K562 (cell line): ENCODE measurements around the gene ZCCHC8. TPM values are rescaled to one million over a fixed set of nuclear protein-coding genes. Genes with fewer than 3 reads are reported as not detected.

Experiments used
- ATAC-seq: fragments of 200-7000 bp; cut with Tn5 transposase; 3 replicates; pipeline ENCODE4 v1.9.1; 2020; ENCODE audit warnings: moderate library complexity
- BruUV-seq: library from RNA; stranded (reverse); fragments of 400-500 nt; replicated peaks from 2 replicates; lab custom pipeline; 2021; lab: Mats Ljungman, UMichigan
- CTCF ChIA-PET: fragments of 300-600 bp; formaldehyde crosslinking; extraction: SDS; loops from one replicate; lab custom pipeline; 2021; ENCODE audit warnings: low intra/inter-chr PET ratio; lab: Yijun Ruan, JAX
- POLR2A ChIA-PET: fragments of 300-600, 350-650 bp; sonication (Branson Sonifier 250); formaldehyde crosslinking; extraction: SDS; loops from one replicate; lab custom pipeline; 2021; ENCODE audit warnings: antibody characterized with exemption, inconsistent platforms; lab: Yijun Ruan, JAX
- DNase-seq, 4 experiments: peaks; one replicate each; pipeline versions ENCODE4 v3.0.0 to v3.0.0-alpha.2; 2011 to 2018; ENCODE audit warnings: low spot score in 3 of 4, mixed read lengths in 3 of 4; ENCODE audit errors: extremely low read depth in 1 of 4
- FAIRE-seq: peaks from 2 replicates; lab custom pipeline; 2011; peaks lifted over from hg19 to GRCh38; lab: Jason Lieb, UNC
- H2AFZ ChIP-seq: 2 replicates; pipeline ENCODE4 v1.6.0; 2011; ENCODE audit warnings: low read depth, low read length, control low read depth, inconsistent platforms
- H3K27ac ChIP-seq: fragments of 200-600 bp; 3 replicates; pipeline ENCODE4 v1.8.0; 2011; ENCODE audit warnings: low read depth, mild to moderate bottlenecking, control low read depth, inconsistent platforms, low read length, moderate library complexity, mixed read lengths; ENCODE audit errors: extremely low read depth
- H3K27me3 ChIP-seq, 2 experiments: fragments of 300-600 bp in 1 of 2; 2 replicates in 1 of 2; 3 replicates in 1 of 2; pipeline versions ENCODE4 v1.6.0 to v1.8.0; 2011; ENCODE audit warnings: inconsistent platforms in 2 of 2, low read length in 2 of 2, mild to moderate bottlenecking in 1 of 2, mixed read lengths in 1 of 2, moderate library complexity in 1 of 2; ENCODE audit not compliant: control insufficient read depth in 2 of 2, insufficient read depth in 2 of 2
- H3K36me3 ChIP-seq: fragments of 300-600 bp; 3 replicates; pipeline ENCODE4 v1.8.0; 2011; ENCODE audit warnings: mild to moderate bottlenecking, low read length, inconsistent platforms; ENCODE audit not compliant: control insufficient read depth, insufficient read depth
- H3K4me1 ChIP-seq, 2 experiments: fragments of 200-600 bp in 1 of 2; replicated peaks in 1 of 2; 2 replicates in 1 of 2; 3 replicates in 1 of 2; pipeline versions ENCODE4 v1.5.1 to v1.8.0; 2011; ENCODE audit warnings: inconsistent platforms in 2 of 2, low read length in 2 of 2, mild to moderate bottlenecking in 1 of 2, mixed read lengths in 1 of 2, moderate library complexity in 1 of 2; ENCODE audit not compliant: control insufficient read depth in 2 of 2, insufficient read depth in 2 of 2
- H3K4me2 ChIP-seq: 2 replicates; pipeline ENCODE4 v1.6.1; 2011; ENCODE audit warnings: low read length, control low read depth, inconsistent platforms, mixed read lengths; ENCODE audit not compliant: insufficient read depth
- H3K4me3 ChIP-seq: fragments of 200-600 bp; sonication (generic), shearing (Covaris generic); 2 replicates; pipeline ENCODE4 v1.5.1; 2016; ENCODE audit warnings: control low read depth, inconsistent platforms
- H3K79me2 ChIP-seq: fragments of 200-600 bp; 3 replicates; pipeline ENCODE4 v1.8.0; 2011; ENCODE audit warnings: low read length, inconsistent platforms; ENCODE audit not compliant: control insufficient read depth, insufficient read depth
- H3K9ac ChIP-seq, 2 experiments: 2 replicates each; pipeline versions ENCODE4 v1.6.0 to v1.6.1; 2011; ENCODE audit warnings: low read depth in 2 of 2, low read length in 2 of 2, control low read depth in 1 of 2, inconsistent platforms in 1 of 2, mild to moderate bottlenecking in 1 of 2, mixed read lengths in 1 of 2; ENCODE audit not compliant: insufficient read depth in 1 of 2
- H3K9me1 ChIP-seq: one replicate; pipeline ENCODE4 v1.6.0; 2011; ENCODE audit warnings: inconsistent platforms, mild to moderate bottlenecking, low read length, moderate library complexity; ENCODE audit not compliant: control insufficient read depth, insufficient read depth
- H3K9me3 ChIP-seq: replicated peaks from 2 replicates; pipeline ENCODE4 v1.5.1; 2011; ENCODE audit warnings: low read depth, low read length, inconsistent platforms; ENCODE audit not compliant: control insufficient read depth, insufficient read depth
- H4K20me1 ChIP-seq: replicated peaks from 2 replicates; pipeline ENCODE4 v1.6.1; 2011; ENCODE audit warnings: low read length, inconsistent platforms, mixed read lengths; ENCODE audit not compliant: control insufficient read depth, insufficient read depth
- BRF1 ChIP-seq: IDR thresholded peaks from 3 replicates; pipeline ENCODE4 v1.6.1; 2011; ENCODE audit warnings: borderline replicate concordance, mild to moderate bottlenecking; ENCODE audit not compliant: insufficient read length; ENCODE audit errors: extremely low read depth
- ELF1 ChIP-seq: fragments of 200-800 bp; sonication (Bioruptor generic); IDR thresholded peaks from 2 replicates; pipeline ENCODE4 v1.6.1; 2016; ENCODE audit warnings: missing genetic modification characterization, missing compliant biosample characterization
- GTF2F1 ChIP-seq: IDR thresholded peaks from 2 replicates; pipeline ENCODE4 v1.6.1; 2011; ENCODE audit warnings: low read depth, low read length, improper control_type of control experiment
- MAFF ChIP-seq: IDR thresholded peaks from 2 replicates; pipeline ENCODE4 v1.6.1; 2012; ENCODE audit warnings: low read length, improper control_type of control experiment
- MAFG ChIP-seq: fragments of 450-650 bp; conservative IDR thresholded peaks from 2 replicates; pipeline ENCODE4 v1.6.1; 2016; ENCODE audit warnings: missing genetic modification characterization, missing compliant biosample characterization
- POLR2B ChIP-seq: fragments of 450-650 bp; IDR thresholded peaks from 2 replicates; pipeline ENCODE4 v1.6.1; 2018; ENCODE audit warnings: low read depth; ENCODE audit not compliant: partially characterized antibody
- RUNX1 ChIP-seq: sonication (generic); IDR thresholded peaks from 2 replicates; pipeline ENCODE4 v1.6.1; 2016; ENCODE audit warnings: antibody characterized with exemption, low read depth
- SRF ChIP-seq, 2 experiments: fragments of 250-450, 450-650 bp in 1 of 2; sonication (Bioruptor Pico) in 1 of 2; sonication (generic) in 1 of 2; formaldehyde crosslinking; IDR thresholded peaks; 2 replicates each; pipeline versions ENCODE4 v1.5.0 to v1.5.1; 2020 to 2022; ENCODE audit warnings: mild to moderate bottlenecking in 1 of 2, missing genetic modification reagents in 1 of 2
- ZFX ChIP-seq: sonication (generic); formaldehyde crosslinking; IDR thresholded peaks from 2 replicates; pipeline ENCODE4 v1.8.0; 2022; ENCODE audit warnings: mild to moderate bottlenecking, missing genetic modification reagents, moderate library complexity
- ZNF316 ChIP-seq: fragments of 450-650 bp; IDR thresholded peaks from 2 replicates; pipeline ENCODE4 v1.6.1; 2016
- WGBS: fragments of 100-300 bp; shearing (Covaris generic); methylation state at CpG from one replicate; pipeline ENCODE4 v1.1.6; 2016; ENCODE audit warnings: low coverage, mixed read lengths; ENCODE audit not compliant: insufficient coverage; ENCODE audit errors: missing lambda C conversion rate; 5-methylcytosine and 5-hydroxymethylcytosine counted together
- in situ Hi-C: fragments of 300-500 bp; cut with MboI; formaldehyde crosslinking; loops from 4 replicates; pipeline ENCODE4 v1.15.0; 2018; ENCODE audit warnings: inconsistent platforms, mixed read lengths
- intact Hi-C: fragments of 100-400 bp; cut with micrococcal nuclease; formaldehyde crosslinking; loops from 2 replicates; pipeline ENCODE4 v1.14.2; 2022
- polyA plus RNA-seq, 8 experiments: library from polyadenylated mRNA; depleted of rRNA in 4 of 8; stranded (reverse) in 5 of 8; unstranded in 3 of 8; fragments of >200 nt; fragmentation: Nextera tagmentation in 2 of 8; fragmentation: Illumina TruSeq in 1 of 8; extraction: Ambion mirVana in 2 of 8; extraction: Trizol in 1 of 8; gene quantifications; 2 replicates each; pipeline versions ENCODE4 v1.2.1 to v1.2.3, GENCODE V29; 2011 to 2014; ENCODE audit warnings: inconsistent platforms in 1 of 8, missing spikeins in 1 of 8
- total RNA-seq, 7 experiments: library from RNA; depleted of rRNA in 6 of 7; stranded (reverse); fragments of >200 nt in 6 of 7; fragmentation: Illumina TruSeq in 2 of 7; extraction: Trizol in 2 of 7; gene quantifications; 2 replicates each; pipeline versions ENCODE4 v1.2.1 to v1.2.3, GENCODE V29; 2011 to 2021; ENCODE audit warnings: low replicate concordance in 1 of 7

The ZCCHC8 gene
- total and polyA plus RNA-seq, 9 of the 15 experiments (the other 6 are each of a cell fraction or from before 2014, with no cell fraction given): 14.8 to 50.9 (median 34.1) TPM

- H3K4me3 ChIP-seq: no peak overlapping the region
- no peak for FAIRE-seq
- no peaks in the 10 kb centered on the region for H3K9me3 ChIP-seq
- ChIA-PET POLR2A (interaction anchor here (4.2 to 7.3 kb wide), 2 partner anchors 15 to 82 kb away, joined by 17 to 125 read pairs; partner anchors contain the start of gene ZCCHC8), CTCF (no interaction called here)
- no peaks in the 10 kb centered on the region for H4K20me1 ChIP-seq
- peak in 1 of 2 experiments; percentile 52; a peak in 1 of 4 replicates for TF ChIP-seq SRF (CRISPR knock-in tag; IDR thresholded peaks at IDR 0.05)
- TF ChIP-seq BRF1: no peak
- no peak for TF ChIP-seq ZFX (CRISPR knock-in tag)
- no peak for TF ChIP-seq GTF2F1
- no peaks in the 10 kb centered on the region for H3K27me3 ChIP-seq
- in situ Hi-C loops: no loop called here
- peaks cover 3% of the 10 kb centered on the region; the same call in 1 of the 3 replicates for H3K79me2 ChIP-seq
- H3K9ac ChIP-seq: no peak overlapping the region
- no peak overlapping the region for H2AFZ ChIP-seq
- H3K36me3 ChIP-seq: peaks cover 88% of the 10 kb centered on the region
- H3K4me1 ChIP-seq: no peaks in the 10 kb centered on the region
- ATAC-seq: no peak
- H3K9me1 ChIP-seq: no peaks in the 10 kb centered on the region
- no peak overlapping the region for H3K4me2 ChIP-seq
- intact Hi-C loops: no loop called here
- BruUV-seq: no TSS peak
- DNase-seq: no peak
- no peak overlapping the region for H3K27ac ChIP-seq
- WGBS: 95% methylated on average over 6 of the region's 6 CpGs
Measured at GRCh38 chr12:122481861-122482260, 18.9 kb downstream of the ZCCHC8 start.

GRCh38 chr12:122480753-122481152, 20.0 kb downstream of the ZCCHC8 start:
- Histone ChIP-seq H3K4me1 (no peaks in the 10 kb centered on the region), H3K9me1 (no peaks in the 10 kb centered on the region), H4K20me1 (no peaks in the 10 kb centered on the region), H3K4me2 (no peak overlapping the region), H3K36me3 (peaks cover 88% of the 10 kb centered on the region), H3K27ac (no peak overlapping the region), H3K27me3 (no peaks in the 10 kb centered on the region), H2AFZ (no peak overlapping the region), H3K79me2 (peaks cover 3% of the 10 kb centered on the region; the same call in 1 of the 3 replicates), H3K4me3 (no peak overlapping the region), H3K9me3 (no peaks in the 10 kb centered on the region), H3K9ac (0 out of 4 replicates have a peak overlapping the region, but pooled peaks of 1 of the 2 experiments have one; percentile 38)
- no peak for FAIRE-seq
- ChIA-PET POLR2A (interaction anchor here (0.6 to 7.3 kb wide), 5 partner anchors 8 to 134 kb away, joined by 3 to 125 read pairs (median 4); partner anchors contain the start of genes RSRC2 and ZCCHC8), CTCF (no interaction called here)
- no TSS peak for BruUV-seq
- TF ChIP-seq RUNX1: no peak
- peak; percentile 37; the same call in 1 of the 2 replicates for TF ChIP-seq MAFG (tag)
- TF ChIP-seq ELF1 (tag): no peak
- TF ChIP-seq POLR2B: no peak
- TF ChIP-seq ZNF316: peak; percentile 64
- TF ChIP-seq MAFF: peak; percentile 13; the same call in 1 of the 2 replicates
- intact Hi-C loops: no loop called here
- ATAC-seq: no peak
- WGBS: 98% methylated on average over 8 of the region's 8 CpGs
- DNase-seq: no peak
- in situ Hi-C loops: no loop called here
